ENCODE data around the gene BOLA2B.
"Not testable (repeated sequence)": the region's sequence is repeated elsewhere in the genome, so short reads cannot be mapped to it uniquely, and the experiment has no call there.

GRCh38 chr16:30170145-30170544 lies 23.3 kb downstream of the BOLA2B start:
- TF ChIP-seq, protein P1, sequence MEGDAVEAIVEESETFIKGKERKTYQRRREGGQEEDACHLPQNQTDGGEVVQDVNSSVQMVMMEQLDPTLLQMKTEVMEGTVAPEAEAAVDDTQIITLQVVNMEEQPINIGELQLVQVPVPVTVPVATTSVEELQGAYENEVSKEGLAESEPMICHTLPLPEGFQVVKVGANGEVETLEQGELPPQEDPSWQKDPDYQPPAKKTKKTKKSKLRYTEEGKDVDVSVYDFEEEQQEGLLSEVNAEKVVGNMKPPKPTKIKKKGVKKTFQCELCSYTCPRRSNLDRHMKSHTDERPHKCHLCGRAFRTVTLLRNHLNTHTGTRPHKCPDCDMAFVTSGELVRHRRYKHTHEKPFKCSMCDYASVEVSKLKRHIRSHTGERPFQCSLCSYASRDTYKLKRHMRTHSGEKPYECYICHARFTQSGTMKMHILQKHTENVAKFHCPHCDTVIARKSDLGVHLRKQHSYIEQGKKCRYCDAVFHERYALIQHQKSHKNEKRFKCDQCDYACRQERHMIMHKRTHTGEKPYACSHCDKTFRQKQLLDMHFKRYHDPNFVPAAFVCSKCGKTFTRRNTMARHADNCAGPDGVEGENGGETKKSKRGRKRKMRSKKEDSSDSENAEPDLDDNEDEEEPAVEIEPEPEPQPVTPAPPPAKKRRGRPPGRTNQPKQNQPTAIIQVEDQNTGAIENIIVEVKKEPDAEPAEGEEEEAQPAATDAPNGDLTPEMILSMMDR (IDR thresholded peaks at IDR 0.05): not testable (repeated sequence)
- TF ChIP-seq POLR2A (IDR thresholded peaks at IDR 0.05): not testable (repeated sequence)
